ENCODE data around the gene HNRNPA3. TPM values are rescaled to one million over a fixed set of nuclear protein-coding genes. Genes with fewer than 3 reads are reported as not detected.
A peak's percentile ranks its signal among the peaks of the same experiment; 100 is the strongest.

HNRNPA3 gene
- total RNA-seq, 2 experiments from 2014 or later = 68.2 to 450 TPM

DNA sequence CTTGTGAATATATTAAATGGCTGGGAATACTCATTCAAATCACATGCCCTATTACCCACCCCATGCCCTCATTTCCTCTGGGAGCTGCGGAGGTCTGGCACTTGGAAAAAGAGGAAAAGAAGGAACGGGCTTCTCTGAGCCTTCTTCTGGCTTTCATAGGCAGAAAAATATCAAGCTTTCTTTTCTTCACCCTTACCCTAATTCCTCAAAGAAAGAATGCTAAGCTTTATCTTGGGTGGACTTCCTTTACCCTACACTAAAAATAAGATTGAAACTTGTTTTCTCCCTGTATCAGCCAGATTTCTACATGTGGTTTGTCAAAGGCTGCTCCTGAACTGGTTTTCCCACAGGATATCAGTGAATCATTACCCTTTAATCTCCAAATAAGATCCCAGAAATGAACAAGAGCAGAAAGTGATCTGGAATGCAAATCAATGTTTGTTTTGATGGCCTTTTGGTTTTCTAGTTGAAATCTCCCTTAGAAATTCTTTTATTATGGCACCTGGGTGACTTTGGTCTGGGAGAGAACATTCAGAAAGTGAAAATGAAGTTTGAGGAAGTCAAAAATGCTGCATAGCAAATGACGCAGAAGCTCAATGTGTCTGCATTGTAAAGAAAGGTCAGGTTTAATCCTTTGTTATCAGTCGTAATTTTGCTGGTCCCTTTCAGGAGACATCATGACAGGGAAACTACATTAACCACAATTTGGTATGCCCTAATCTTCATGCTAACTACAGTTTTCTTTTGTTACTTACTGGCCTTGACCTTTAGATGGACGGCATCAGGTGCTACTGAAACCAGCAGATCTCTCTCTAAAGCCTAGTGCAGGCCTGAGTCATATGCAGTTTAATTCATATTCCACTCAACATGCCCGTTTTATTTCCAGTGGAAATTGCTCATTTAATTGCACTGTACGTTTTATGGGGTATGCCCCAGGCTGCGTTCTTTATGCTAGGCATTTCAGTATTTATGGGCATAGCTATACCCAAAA, 46.6 kb upstream of the HNRNPA3 start:
- intact Hi-C loops (cut with micrococcal nuclease; ENCODE audit: unreplicated experiment) = loop anchor here (1.0 to 2.0 kb wide), 4 partner anchors 46 to 597 kb away; partner anchors contain the start of genes HNRNPA3 and NFE2L2
- Histone ChIP-seq H3K27ac (ENCODE audit: low read depth, low read length, poor library complexity, severe bottlenecking) (peak overlapping the region; percentile 71), H3K9me3 (ENCODE audit: low read length) (no peaks in the 10 kb centered on the region), H3K4me1 (ENCODE audit: insufficient read depth, low read length, poor library complexity, severe bottlenecking) (peaks cover 28% of the 10 kb centered on the region), H3K4me2 (ENCODE audit: low read length) (peak overlapping the region; percentile 94), H3K4me3 (ENCODE audit: low read depth, low read length, poor library complexity, severe bottlenecking) (peak overlapping the region; percentile 64), H3K79me2 (ENCODE audit: insufficient read depth, low read depth, low read length) (no peaks in the 10 kb centered on the region), H3K9me2 (ENCODE audit: insufficient read depth, low read length) (no peaks in the 10 kb centered on the region), H2AFZ (ENCODE audit: low read length) (peak overlapping the region; percentile 100), H4K20me1 (ENCODE audit: insufficient read depth, low read length) (no peaks in the 10 kb centered on the region), H3K36me3 (ENCODE audit: insufficient read depth, low read length) (no peaks in the 10 kb centered on the region)
- POLR2A ChIA-PET = interaction anchor here (0.5 to 4.3 kb wide), 21 partner anchors 10 to 1241 kb away, joined by 3 to 52 read pairs (median 4); partner anchors contain the start of gene NFE2L2
- peak; percentile 70 for DNase-seq (ENCODE audit: low spot score)
- no TSS peak for BruUV-seq (replicated peaks)
- TF ChIP-seq EZH2phosphoT487 (IDR thresholded peaks at IDR 0.05; ENCODE audit: borderline replicate concordance, low read depth, low read length) = no peak
- CTCF ChIA-PET (ENCODE audit: unreplicated experiment) = interaction anchor here (0.5 to 1.6 kb wide), 9 partner anchors 17 to 171 kb away, joined by 3 to 6 read pairs (median 3); partner anchors contain the start of gene NFE2L2

DNA sequence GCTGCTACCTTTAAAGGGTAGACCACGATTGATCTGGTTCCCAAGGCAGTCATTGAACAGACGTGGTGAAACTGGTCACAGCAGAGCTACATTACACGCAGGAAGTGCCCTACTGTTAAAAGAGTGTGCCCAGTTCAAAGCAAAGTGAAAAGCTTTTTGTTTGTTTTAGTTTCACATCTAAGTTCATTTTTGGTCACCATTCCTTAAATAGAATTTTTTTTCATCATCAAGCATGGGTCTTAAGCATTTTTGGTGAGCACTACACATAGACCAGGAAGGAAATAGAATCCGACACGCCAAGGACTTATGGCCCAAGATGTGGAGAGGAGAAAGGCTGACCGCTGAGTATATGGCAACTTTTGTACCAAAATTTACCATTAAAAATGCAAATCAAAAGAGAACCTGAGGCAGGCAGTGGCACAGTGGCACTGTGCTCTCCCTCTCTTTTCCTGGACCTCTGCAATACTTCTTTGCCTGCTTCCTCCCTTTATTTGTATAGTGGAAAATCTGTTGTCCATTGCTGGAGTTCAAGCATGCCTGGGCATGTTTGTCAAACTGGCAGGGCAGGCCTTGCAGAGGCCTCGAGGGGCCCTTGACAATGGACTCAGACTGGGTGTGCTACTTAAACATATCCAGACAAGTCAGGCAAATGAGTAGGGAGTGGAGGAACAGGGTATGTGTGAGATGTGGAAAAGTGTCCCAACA, 42.6 kb upstream of the HNRNPA3 start:
- intact Hi-C loops (cut with micrococcal nuclease; ENCODE audit: unreplicated experiment) = no loop called here
- H3K9me2 ChIP-seq (ENCODE audit: insufficient read depth, low read length) = no peaks in the 10 kb centered on the region
- H3K9me3 ChIP-seq (ENCODE audit: low read length) = no peaks in the 10 kb centered on the region
- no peak overlapping the region for H3K27ac ChIP-seq (ENCODE audit: low read depth, low read length, poor library complexity, severe bottlenecking)
- no peaks in the 10 kb centered on the region for H3K79me2 ChIP-seq (ENCODE audit: insufficient read depth, low read depth, low read length)
- no peak for DNase-seq (ENCODE audit: low spot score)
- H4K20me1 ChIP-seq (ENCODE audit: insufficient read depth, low read length) = no peaks in the 10 kb centered on the region
- H2AFZ ChIP-seq (ENCODE audit: low read length) = no peak overlapping the region
- H3K4me3 ChIP-seq (ENCODE audit: low read depth, low read length, poor library complexity, severe bottlenecking) = no peak overlapping the region
- BruUV-seq (replicated peaks) = no TSS peak
- no peaks in the 10 kb centered on the region for H3K36me3 ChIP-seq (ENCODE audit: insufficient read depth, low read length)
- ChIA-PET POLR2A (interaction anchor here (0.7 to 1.1 kb wide), 2 partner anchors 11 to 30 kb away, joined by 3 read pairs; no protein-coding TSS in a partner anchor), CTCF (ENCODE audit: unreplicated experiment) (no interaction called here)
- TF ChIP-seq, protein P1, sequence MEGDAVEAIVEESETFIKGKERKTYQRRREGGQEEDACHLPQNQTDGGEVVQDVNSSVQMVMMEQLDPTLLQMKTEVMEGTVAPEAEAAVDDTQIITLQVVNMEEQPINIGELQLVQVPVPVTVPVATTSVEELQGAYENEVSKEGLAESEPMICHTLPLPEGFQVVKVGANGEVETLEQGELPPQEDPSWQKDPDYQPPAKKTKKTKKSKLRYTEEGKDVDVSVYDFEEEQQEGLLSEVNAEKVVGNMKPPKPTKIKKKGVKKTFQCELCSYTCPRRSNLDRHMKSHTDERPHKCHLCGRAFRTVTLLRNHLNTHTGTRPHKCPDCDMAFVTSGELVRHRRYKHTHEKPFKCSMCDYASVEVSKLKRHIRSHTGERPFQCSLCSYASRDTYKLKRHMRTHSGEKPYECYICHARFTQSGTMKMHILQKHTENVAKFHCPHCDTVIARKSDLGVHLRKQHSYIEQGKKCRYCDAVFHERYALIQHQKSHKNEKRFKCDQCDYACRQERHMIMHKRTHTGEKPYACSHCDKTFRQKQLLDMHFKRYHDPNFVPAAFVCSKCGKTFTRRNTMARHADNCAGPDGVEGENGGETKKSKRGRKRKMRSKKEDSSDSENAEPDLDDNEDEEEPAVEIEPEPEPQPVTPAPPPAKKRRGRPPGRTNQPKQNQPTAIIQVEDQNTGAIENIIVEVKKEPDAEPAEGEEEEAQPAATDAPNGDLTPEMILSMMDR (conservative IDR thresholded peaks at IDR 0.05; ENCODE audit: low read length) = no peak
- no peak for TF ChIP-seq EZH2phosphoT487 (IDR thresholded peaks at IDR 0.05; ENCODE audit: borderline replicate concordance, low read depth, low read length)
- peaks cover 25% of the 10 kb centered on the region for H3K4me1 ChIP-seq (ENCODE audit: insufficient read depth, low read length, poor library complexity, severe bottlenecking)
- no peak overlapping the region for H3K4me2 ChIP-seq (ENCODE audit: low read length)

DNA sequence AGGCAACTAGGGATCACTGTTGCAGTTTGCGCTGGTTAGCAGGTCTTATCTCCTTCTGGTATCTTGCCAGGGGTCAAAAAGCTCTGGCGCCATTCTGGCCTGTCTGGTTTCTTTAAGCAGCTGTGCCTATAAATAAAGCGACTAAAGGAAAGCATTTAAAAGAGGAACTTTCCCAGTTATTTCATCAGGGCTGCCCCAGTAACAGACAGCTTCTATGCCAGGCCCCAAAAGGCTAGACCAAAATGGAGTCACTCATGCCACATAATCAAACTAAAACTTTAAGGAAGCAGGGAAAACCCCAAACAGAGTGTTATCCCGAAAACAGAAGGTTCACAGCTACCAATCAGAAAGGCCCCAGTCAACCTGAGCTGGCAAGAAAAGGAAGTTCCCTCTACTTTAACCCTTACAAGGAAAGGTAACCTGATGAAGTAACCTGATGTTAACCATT, 41.2 kb upstream of the HNRNPA3 start:
- Histone ChIP-seq H3K9me2 (ENCODE audit: insufficient read depth, low read length) (no peaks in the 10 kb centered on the region), H3K27ac (ENCODE audit: low read depth, low read length, poor library complexity, severe bottlenecking) (no peak overlapping the region), H3K4me2 (ENCODE audit: low read length) (no peak overlapping the region), H2AFZ (ENCODE audit: low read length) (peak overlapping the region; percentile 12; the same call in 1 of the 2 replicates), H3K9me3 (ENCODE audit: low read length) (no peaks in the 10 kb centered on the region), H4K20me1 (ENCODE audit: insufficient read depth, low read length) (no peaks in the 10 kb centered on the region), H3K4me3 (ENCODE audit: low read depth, low read length, poor library complexity, severe bottlenecking) (no peak overlapping the region), H3K79me2 (ENCODE audit: insufficient read depth, low read depth, low read length) (no peaks in the 10 kb centered on the region), H3K36me3 (ENCODE audit: insufficient read depth, low read length) (no peaks in the 10 kb centered on the region), H3K4me1 (ENCODE audit: insufficient read depth, low read length, poor library complexity, severe bottlenecking) (peaks cover 10% of the 10 kb centered on the region)
- POLR2A ChIA-PET = interaction anchor here (0.9 kb wide), 1 partner anchor 23 kb away, joined by 3 read pairs; no protein-coding TSS in a partner anchor
- no peak for DNase-seq (ENCODE audit: low spot score)
- TF ChIP-seq, protein P1 (conservative IDR thresholded peaks at IDR 0.05; ENCODE audit: low read length) = no peak
- TF ChIP-seq EZH2phosphoT487 (IDR thresholded peaks at IDR 0.05; ENCODE audit: borderline replicate concordance, low read depth, low read length) = no peak
- CTCF ChIA-PET (ENCODE audit: unreplicated experiment) = no interaction called here
- intact Hi-C loops (cut with micrococcal nuclease; ENCODE audit: unreplicated experiment) = no loop called here
- BruUV-seq (replicated peaks) = no TSS peak

Data from OCI-LY7 (cell line).